NCI-H2107 treated with DMSO at 0.1 percent for 48 hours (cell line): ENCODE results near the gene ARIH2.

Experiments used
- DNase-seq: peaks from one replicate; lab custom pipeline; 2025; ENCODE audit not compliant: unreplicated experiment; lab: John Stamatoyannopoulos, UW

ARIH2 gene

GRCh38 chr3:49018707-49019006 lies 100.0 kb downstream of the ARIH2 start:
- no peak for DNase-seq

GRCh38 chr3:49019941-49020329 lies 101.3 kb downstream of the ARIH2 start:
- DNase-seq: no peak

GRCh38 chr3:49020330-49021212 lies 101.9 kb downstream of the ARIH2 start:
- no peak for DNase-seq

DNA sequence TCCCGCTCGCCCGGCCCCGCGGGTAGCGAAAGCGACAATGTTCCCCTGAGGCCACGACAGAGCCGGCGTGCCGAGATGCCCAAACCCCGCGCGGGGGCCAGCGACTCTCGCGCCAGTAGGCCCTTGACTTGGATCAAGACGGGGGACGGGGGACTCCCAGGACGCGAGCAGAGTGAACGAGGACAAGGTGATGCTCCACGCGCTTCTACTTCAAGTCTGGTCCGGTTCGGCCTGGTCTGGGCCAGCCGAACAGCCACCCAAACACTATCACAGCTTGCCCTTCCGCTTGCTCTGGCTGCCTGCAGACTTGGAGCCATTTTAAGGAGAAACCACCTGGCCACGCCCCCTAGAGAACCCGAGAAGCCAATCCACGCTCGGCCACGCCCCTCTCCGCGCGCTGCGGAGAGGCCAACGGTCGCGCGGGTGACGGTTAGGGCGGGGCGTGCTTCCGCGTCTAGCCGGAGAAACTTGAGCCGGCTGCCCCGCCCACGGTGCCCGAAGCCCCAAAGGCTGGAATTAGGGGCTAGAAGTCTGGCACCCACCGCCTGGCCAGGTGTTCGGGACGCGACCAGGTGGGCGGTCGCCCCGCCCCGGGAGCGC lies 102.7 kb downstream of the ARIH2 start:
- peak; percentile 80 for DNase-seq

GRCh38 chr3:49021813-49022687 lies 103.4 kb downstream of the ARIH2 start, which contains the start of gene NDUFAF3:
NDUFAF3 (plus strand) TSS chr3:49022121; CDS start chr3:49022145, 24 bp downstream.
- peak; percentile 80 for DNase-seq

DNA sequence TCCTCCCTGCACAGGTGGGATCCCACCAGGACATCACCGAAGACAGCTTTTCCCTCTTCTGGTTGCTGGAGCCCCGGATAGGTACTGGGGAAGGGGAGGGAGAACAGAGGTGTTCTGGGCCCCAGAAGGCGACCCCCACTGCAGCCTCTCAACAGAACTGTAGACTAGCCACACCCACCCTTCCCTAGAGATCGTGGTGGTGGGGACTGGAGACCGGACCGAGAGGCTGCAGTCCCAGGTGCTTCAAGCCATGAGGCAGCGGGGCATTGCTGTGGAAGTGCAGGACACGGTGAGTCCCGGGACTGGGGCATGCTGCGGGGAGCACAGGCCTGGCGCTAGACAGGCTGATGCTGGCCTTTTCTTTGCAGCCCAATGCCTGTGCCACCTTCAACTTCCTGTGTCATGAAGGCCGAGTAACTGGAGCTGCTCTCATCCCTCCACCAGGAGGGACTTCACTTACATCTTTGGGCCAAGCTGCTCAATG lies 104.1 kb downstream of the ARIH2 start:
- DNase-seq: no peak

- no peak for DNase-seq
Observed at GRCh38 chr3:49023775-49024174, 105.1 kb downstream of the ARIH2 start.

GRCh38 chr3:49024449-49024848 lies 105.8 kb downstream of the ARIH2 start:
- no peak for DNase-seq

DNA sequence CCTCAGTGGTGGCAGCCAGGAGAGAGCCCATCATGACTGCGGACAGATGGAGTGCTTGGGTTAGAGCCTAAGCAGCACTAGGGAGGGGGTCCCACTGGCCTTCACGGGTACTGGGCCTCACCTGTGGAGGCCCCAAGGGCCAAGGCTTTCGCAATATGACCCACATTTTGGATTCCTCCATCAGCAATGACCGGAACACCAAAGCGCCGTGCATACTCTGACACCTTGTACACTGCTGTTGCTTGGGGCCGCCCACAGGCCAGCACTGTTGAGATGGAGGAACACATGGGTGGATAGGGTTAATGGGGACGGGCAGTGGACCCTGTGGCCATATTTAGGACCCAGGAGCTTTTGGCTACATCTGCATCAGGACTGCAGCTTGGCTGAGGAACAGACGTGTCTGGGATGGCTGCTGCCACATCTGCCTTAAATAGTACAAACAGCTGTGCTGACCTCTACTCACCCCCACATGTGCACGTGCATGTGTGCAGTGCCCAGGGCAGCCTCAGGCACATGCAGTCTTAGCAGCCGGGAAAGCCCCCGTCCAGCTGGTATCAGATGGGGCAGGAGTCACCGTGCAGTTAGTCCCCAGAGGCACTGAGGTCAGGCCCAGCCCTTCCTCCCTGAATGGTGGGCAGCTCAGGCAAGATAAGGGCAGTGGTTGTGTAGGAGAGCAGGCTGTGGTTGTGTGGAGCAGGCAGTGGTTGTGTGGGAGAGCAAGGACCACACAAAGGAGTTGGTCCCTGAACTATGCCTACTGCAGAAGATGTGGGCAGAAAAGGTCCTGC lies 106.6 kb downstream of the ARIH2 start:
- DNase-seq: no peak

DNA sequence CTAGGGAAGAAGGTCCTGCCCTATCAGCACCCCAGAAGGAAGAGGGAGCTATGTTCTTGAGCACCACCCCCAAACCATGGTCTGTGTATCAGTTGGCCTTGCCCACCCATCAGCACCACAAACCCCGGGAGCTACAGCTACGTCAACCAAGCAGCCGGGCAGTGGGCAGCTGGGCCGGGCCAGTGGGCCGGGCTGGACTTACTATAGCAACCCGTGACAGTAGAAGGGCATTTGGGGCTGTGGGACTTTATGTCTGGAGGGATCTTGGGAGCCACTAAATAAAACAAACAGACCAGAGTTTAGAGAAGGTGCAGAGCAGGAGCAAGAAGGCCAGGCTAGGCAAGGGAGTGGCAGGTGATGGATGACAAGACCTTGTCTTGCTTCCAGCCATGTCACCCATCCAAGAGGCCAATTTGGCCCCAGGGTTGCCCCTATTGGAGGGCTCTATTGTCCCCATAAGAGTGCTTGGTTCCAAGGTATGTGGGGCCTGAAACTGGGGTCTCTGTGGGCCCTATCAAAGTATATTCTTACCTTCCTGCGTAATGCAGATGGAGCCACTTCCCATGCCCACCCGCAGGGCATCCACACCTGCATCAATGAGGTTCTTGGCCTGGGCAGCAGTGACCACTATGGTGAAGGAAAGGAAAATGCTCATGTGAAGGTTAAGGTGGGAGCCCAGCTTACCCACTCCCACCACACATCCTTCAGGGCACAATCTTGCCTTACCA lies 107.3 kb downstream of the ARIH2 start:
- no peak for DNase-seq

DNA sequence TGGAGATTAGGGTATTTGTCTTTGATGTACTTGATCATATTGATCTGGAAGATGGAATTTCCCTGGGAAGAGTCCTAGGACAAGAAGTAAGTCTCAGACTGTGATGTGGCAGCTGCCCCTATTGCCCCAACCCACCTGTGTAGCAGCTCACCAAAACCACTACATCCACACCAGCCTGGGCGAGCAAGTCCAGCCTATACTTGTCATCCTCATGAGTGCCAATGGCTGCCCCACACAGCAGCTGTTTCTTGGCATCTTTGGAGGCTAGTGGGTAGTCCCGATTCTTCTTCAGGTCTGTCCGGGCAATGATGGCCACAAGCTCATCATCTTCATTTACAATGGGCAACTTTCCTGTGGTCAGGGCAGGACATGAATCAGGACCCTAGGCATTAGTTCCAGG lies 107.9 kb downstream of the ARIH2 start:
- DNase-seq: no peak

DNA sequence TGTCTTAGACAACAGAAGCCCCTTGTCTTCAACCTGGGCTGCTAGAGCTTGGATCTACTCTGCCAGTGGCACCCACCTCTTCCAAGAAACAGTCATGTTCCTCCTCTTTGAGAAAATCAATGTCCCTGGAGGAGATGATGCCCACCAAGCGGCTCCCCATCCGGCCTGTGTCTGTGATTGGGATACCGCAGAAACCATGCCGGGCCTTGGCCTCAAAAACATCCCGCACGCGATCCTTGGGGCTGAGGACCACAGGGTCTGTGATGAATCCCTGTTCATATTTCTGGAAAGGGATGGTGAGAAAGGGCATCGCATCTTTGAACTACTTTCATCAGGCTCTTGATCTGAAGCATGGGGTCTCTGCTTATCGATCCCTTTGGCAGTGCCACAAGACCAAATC lies 109.0 kb downstream of the ARIH2 start:
- DNase-seq: no peak

GRCh38 chr3:49028298-49028672 lies 109.6 kb downstream of the ARIH2 start:
- DNase-seq: no peak

- peak; percentile 62 for DNase-seq
Observed at GRCh38 chr3:49028673-49029562, 110.3 kb downstream of the ARIH2 start, which contains the start of gene IMPDH2. IMPDH2 (minus strand) TSS chr3:49029398; CDS start chr3:49029350, 48 bp downstream.

DNA sequence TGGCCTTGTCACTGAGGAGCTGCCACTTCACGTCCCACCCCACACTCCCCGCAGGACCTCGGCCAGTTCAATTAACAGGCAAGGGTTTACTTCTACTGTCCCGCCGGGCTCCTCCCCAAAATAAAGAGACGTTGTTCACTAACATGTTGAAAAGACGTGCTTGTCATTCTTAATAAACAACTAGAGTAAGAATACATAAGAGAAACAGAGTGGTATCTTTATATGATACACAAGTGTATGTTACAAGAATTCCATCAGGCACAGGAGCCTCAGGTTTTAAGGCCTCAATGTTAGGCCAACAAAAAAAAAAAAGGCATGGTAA lies 110.9 kb downstream of the ARIH2 start:
- DNase-seq: no peak

DNA sequence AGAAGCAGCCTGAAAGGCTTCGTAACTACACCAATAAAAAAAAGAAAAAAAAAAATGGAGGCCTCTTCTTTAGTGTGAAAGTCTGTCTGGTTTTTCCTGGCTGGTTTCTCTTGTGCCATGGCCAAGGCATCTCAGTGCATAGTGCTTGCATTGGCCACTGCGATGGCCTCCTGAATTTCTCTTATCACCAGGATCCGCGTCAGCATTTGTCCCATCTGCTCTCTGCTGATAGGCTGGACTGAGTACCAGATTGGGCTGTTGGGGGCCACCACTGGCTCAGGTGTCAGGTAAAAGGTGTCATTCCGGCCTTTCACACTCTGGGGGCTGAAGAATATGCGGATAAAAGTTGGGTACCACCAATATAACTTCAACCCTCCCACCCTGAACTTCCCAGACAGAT lies 111.7 kb downstream of the ARIH2 start:
- no peak for DNase-seq

GRCh38 chr3:49032646-49033304 lies 114.1 kb downstream of the ARIH2 start:
- no peak for DNase-seq

DNA sequence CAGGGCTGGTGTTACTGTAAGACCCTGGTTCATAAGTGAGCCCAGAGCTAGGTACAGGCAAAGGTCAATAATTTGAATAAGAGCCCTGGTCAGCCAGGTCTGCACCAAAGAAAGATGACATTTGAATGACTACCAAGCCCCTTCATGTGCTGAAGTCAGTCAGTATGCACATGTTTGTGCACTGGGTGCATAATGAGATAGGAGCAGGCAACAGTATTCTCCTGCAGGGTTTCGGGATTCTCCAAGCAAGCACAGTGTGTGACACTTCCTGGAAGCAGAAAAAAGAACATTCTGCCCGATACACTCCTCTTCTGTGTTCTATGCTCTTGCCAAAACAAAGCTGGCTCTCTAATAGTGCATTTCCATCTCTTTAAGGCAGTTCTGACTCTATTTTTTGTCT lies 116.0 kb downstream of the ARIH2 start:
- no peak for DNase-seq

- no peak for DNase-seq
Observed at GRCh38 chr3:49035281-49035680, 116.6 kb downstream of the ARIH2 start.
